ENCODE results near the gene SPSB2.
"Not testable (repeated sequence)": the region's sequence is repeated elsewhere in the genome, so short reads cannot be mapped to it uniquely, and the experiment has no call there.

GRCh38 chr12:6892683-6893082 lies 19.6 kb upstream of the SPSB2 start:
- not testable (repeated sequence) for TF ChIP-seq POLR2A, CTCF (IDR thresholded peaks at IDR 0.05)
